Skin epidermis (tissue), 12 donors: ENCODE measurements around the gene RP2.
A peak's percentile ranks its signal among the peaks of the same experiment; 100 is the strongest.

Experiments
- H3K27ac ChIP-seq, 21 experiments: fragments of 200-600 bp; sonication (generic) in 11 of 21; one replicate each; pipeline ENCODE4 v1.5.0; 2020; ENCODE audit warnings: mild to moderate bottlenecking in 3 of 21, inconsistent platforms in 2 of 21, moderate library complexity in 2 of 21
- H3K4me3 ChIP-seq, 7 experiments: fragments of 200-600 bp; sonication (generic) in 2 of 7; one replicate each; pipeline ENCODE4 v1.5.0; 2020; ENCODE audit warnings: inconsistent platforms in 2 of 7, mild to moderate bottlenecking in 2 of 7, moderate library complexity in 1 of 7

The RP2 gene

GRCh38 chrX:46836701-46837557, at the start of gene RP2:
Gene RP2 (plus strand): TSS chrX:46837043. CDS start chrX:46837101, 58 bp downstream.
- peak within 1 kb of the TSS; percentile 40 to 93 (median 81) for H3K27ac ChIP-seq
- peak within 1 kb of the TSS; percentile 52 to 79 (median 61) for H3K4me3 ChIP-seq

DNA sequence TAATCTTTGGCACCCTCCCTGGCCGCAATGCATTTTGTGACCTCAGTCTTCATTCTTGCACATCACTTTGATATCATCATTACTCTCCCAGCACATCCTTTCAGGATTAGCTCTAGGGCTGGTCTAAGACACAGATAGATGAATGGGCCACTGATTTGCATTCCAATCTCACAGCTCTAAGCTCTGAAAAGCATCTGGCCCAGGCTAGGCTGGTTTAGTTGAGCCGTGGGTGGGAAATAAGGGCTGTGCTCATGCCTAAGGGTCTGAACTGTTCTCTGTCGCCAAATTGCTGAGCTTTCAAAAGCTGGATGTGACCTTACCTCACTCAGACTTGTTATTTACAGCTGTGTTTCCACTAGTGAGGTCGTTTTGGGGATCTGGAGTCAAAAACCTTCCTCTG, 47.9 kb upstream of the RP2 start:
- Histone ChIP-seq H3K4me3 (no peak overlapping the region), H3K27ac (no peak overlapping the region)

GRCh38 chrX:46791927-46792809, 44.7 kb upstream of the RP2 start:
- peak overlapping the region in 16 of 21 experiments; percentile 20 to 79 (median 62) for H3K27ac ChIP-seq

DNA sequence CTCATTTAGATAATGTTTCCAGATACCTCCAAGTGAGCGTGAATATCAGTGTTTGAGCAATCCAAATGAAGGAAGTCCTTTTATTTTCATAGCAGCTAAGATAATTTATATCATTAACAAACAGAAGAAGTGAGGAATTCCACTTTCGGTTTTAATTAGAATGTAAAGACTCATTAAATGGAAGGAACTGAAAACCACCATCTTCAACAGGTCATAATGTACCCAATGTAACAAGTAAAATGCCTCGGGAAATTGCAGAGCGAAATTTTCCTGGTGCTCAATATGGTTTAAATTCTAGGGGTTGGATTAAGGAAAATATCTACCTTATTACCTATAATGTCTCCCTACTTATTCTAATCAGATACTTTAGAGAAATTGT, 44.0 kb upstream of the RP2 start:
- no peak overlapping the region for H3K4me3 ChIP-seq
- H3K27ac ChIP-seq, result peak overlapping the region in 14 of 21 experiments; percentile 5 to 79 (median 62)

More at GRCh38 chrX:46791927-46792809, 44.7 kb upstream of the RP2 start:
- no peak overlapping the region for H3K4me3 ChIP-seq

DNA sequence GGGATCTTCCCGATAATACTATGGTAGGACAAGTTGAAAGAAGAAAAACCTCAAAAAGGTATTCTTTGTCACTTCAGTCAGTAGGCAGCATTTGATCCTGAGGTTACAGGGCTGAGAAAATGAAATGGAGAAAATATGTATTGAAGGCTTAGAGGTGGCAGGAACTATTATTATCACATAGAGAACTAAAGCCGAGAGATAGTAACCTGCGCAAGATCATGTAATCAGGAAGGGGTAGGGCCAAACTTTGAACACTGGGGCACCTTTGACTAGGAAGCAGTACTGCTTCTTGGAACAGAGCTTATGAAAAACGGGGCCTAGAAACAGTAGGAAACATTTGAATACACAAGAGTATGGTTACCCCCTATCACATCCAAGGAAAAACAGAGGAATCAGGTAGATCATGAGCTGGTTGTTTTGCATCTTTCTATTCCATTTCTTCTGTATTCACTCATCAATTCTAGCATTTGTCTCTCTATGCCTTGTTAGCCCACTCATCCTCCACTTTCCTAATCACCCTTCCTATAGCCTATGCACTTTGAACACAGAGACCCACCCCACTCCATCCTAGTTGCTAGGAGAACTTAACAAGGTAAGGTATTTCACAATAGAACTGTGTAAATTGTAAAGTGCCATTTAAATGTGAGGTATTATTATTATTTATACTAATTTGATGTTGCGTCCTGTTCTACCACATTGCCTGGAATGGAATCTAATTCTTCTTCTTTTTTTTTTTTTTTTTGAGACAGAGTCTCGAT, 43.3 kb upstream of the RP2 start:
- H3K4me3 ChIP-seq, result no peak overlapping the region
- peak overlapping the region in 10 of 21 experiments; percentile 32 to 79 (median 62) for H3K27ac ChIP-seq

GRCh38 chrX:46796574-46797191, 40.2 kb upstream of the RP2 start:
- Histone ChIP-seq H3K27ac (no peak overlapping the region), H3K4me3 (no peak overlapping the region)

GRCh38 chrX:46803140-46803539, 33.7 kb upstream of the RP2 start:
- Histone ChIP-seq H3K27ac (no peak overlapping the region), H3K4me3 (no peak overlapping the region)

GRCh38 chrX:46805270-46805669, 31.6 kb upstream of the RP2 start:
- H3K27ac ChIP-seq, result no peak overlapping the region
- H3K4me3 ChIP-seq, result no peak overlapping the region

GRCh38 chrX:46811121-46811520, 25.7 kb upstream of the RP2 start:
- no peak overlapping the region for H3K4me3 ChIP-seq
- H3K27ac ChIP-seq, result no peak overlapping the region

DNA sequence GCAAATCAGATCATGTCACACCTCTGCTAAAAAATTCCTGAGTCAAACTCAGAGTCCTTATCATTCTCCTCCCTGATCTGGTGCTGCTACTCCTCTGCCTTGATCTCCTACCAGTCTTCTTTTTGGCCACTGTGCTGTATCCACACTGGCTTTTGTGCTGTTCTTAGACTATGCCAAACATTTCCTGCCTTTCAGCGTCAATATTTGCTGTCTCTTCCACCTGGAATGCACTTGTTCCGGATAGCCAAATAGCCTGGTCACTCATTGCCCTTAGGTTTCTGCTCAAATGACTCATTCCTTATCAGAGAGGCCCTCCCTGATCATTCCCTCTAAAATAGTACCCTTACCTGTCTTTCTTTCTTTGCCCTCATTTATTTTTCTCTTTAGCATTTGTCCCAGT, 24.4 kb upstream of the RP2 start:
- Histone ChIP-seq H3K4me3 (no peak overlapping the region), H3K27ac (no peak overlapping the region)

- H3K4me3 ChIP-seq, result no peak overlapping the region
- no peak overlapping the region for H3K27ac ChIP-seq
Observed at GRCh38 chrX:46814966-46815365, 21.9 kb upstream of the RP2 start.

DNA sequence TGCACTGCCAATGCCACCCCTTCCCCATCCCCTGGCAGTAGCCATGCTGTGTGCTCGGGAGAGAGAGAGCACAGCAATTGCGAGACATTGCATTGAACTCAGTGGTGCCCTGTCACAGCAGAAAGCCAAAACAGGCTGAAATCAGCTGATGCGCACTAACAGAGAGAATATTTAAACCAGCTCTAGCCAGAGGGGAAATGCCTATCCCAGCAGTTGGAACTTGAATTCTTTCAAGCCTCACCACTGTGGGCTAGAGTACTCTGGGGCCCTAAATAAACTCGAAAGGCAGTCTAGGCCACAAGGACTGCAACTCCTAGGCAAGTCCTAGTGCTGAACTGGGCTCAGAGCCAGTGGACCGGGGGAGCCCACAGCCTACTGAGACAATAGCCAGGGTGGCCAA, 17.7 kb upstream of the RP2 start:
- Histone ChIP-seq H3K4me3 (no peak overlapping the region), H3K27ac (no peak overlapping the region)

DNA sequence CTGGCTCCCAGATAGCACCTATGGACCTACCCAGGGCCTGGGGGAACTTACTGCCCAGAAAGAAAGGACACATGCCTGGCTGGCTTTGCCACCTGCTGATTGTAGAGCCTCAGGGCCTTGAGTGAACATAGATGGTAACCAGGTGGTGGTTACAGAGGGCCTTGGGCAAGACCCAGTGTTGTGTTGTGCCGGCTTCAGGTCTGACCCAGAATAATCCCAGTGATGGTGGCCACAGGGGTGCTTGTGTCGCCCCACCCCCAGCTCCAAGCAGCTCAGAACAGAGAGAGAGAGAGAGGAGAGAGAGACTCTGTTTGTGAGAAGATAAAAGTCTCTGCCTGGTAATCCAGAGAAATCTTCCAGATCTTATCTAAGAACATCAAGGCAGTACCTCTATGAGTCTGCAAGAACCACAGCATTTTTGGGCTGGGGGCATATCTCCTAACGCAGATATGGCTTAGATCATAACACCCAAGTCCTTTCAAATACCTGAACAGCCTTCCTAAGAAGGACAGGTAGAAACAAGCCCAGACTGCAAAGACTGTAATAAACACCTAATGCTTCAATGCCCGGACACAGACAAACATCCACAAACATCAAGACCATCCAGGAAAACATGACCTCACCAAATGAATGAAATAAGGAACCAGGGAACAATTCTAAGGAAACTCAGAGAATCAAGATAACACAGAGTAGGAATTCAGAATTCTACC, 16.3 kb upstream of the RP2 start:
- no peak overlapping the region for H3K4me3 ChIP-seq

GRCh38 chrX:46823481-46823880, 13.4 kb upstream of the RP2 start:
- H3K27ac ChIP-seq, result no peak overlapping the region
- no peak overlapping the region for H3K4me3 ChIP-seq

More for the DNA sequence above, 16.3 kb upstream of the RP2 start:
- H3K27ac ChIP-seq, result peak overlapping the region in 1 of 21 experiments; percentile 50

DNA sequence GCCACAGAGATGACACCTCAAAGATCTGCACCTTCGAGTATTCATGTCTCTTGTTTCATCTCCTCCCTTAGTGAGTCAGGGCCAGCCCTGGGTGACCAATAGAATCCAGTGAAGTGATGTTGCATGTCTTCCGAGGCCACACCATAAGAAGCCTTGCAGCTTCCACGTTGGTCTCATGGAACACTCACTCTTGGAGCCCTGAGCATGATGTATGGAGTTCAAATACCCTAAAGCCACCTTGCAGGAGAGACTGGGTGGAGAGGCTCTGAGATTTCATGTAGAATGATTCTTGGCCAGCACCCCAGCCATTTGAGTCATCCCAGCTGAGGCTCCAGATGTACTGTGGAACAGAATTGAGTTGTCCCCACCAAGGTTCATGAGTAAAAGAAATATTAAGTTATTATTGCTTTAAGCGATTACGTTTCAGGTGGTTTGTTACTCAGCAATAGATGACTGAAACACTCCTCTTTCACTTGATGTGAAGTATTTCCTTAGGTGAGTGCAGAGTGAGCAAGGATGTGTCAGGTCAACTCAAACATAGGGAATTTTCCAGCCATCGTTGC, 5.0 kb upstream of the RP2 start:
- Histone ChIP-seq H3K27ac (no peak overlapping the region), H3K4me3 (no peak overlapping the region)

DNA sequence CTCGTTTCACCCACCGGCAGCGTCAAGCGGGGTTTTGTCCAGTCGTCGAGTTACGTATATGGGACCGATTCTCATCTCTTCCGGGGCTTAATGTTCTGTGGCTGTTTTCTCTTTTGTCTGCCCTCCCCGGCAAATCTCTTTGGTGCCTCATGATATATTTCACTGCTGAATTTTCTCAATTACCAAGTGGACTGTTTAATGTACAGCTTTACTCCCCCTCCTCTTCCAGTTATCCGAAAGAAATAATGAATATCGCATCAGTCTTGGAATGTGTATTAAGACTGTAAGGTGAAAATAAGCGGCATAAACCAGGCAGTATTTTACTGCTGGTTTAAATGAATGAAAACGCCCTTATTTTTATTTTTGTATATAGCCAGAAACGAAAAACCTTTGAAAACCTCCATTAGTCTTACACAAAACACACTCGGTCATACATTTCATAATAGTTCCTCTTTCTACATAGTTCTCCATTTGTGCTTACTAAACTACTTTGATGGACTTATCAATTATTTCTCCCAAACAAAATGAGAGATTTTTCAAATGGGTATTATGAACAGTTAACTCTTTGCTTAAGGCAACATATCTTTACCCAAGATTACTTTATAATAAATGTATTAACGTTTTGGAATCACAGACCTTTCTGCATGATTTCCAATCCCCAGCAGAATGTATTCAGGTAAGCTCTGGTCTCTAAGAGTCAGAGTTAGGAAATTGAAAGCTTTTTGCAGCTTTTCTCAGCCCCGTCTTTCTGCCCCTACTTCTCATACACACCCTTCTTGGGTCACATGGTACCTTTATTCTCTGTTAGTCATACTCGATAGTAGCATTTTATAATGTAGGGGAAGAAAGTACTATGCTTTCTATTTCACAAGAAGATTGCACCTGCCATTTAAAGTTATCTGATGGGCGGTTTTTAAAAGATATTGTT, 979 bp downstream of the RP2 start:
- Histone ChIP-seq H3K4me3 (peak overlapping the region; percentile 52 to 79 (median 61)), H3K27ac (peak overlapping the region; percentile 40 to 93 (median 81))

DNA sequence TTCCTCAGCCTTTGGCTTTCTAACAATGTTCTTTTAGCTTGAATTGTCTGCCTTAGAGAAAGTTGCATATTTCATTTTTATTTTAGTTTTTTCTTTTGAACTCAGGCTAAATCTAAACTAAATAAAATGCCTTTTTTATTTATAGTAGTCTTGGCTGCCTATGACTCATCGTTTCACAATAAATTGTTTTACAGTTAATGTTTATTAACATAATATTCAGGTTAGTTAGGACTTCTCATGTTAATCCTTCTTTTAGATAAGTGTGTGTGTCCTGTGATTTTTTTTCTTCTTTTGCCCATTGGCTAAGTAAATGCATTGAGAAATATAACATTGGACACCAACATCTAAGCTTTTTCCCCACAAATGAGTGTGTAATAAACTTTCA, 1.6 kb downstream of the RP2 start:
- peak overlapping the region in 6 of 7 experiments; percentile 52 to 68 (median 60) for H3K4me3 ChIP-seq
- H3K27ac ChIP-seq, result peak overlapping the region in 1 of 21 experiments; percentile 86
